ENCODE results near the gene CATSPERB.

- no peak for TF ChIP-seq CTCF (IDR thresholded peaks at IDR 0.05)
- TF ChIP-seq POLR2A (IDR thresholded peaks at IDR 0.05) = no peak
These were observed 136.2 kb downstream of the CATSPERB start for GRCh38 chr14:91595736-91596135.
